ENCODE data around the gene ARHGEF12. TPM values are rescaled to one million over a fixed set of nuclear protein-coding genes. Genes with fewer than 3 reads are reported as not detected.

ARHGEF12 gene
- total and polyA plus RNA-seq, 7 experiments from 2014 or later = 0.38 to 13.1 (median 2.7) TPM

DNA sequence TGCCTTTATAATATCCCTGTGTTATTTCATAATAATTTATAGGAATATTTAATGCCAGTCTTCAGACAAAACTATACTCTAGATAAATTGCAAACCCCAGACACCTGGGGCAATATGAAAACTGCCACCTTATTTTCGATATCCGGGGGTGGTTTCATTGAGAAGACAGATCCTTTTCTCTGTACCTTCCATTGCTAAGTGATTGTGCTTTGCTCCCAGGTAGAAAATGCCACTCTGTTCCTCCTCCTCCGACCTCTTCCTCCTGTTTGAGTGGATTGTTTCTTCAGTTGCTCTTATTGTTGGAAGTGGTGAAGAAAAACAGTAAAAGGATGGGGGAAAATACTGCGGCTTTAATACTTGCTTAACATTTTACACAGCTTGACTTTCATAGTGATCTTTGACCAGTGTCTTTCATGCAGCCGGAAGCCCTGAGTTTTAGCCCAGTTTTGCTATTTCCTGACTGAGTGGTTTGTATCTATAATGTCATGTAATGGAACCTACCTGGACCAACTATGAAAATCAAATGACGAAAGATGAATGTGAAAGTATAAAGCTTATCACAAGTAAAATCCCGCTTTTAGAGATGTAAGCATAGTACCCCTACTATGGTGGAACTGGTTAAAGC is 169.7 kb downstream of the ARHGEF12 start:
- H3K4me1 Mint-ChIP-seq = peaks cover 0 to 7% (median 2%) of the 10 kb centered on the region in 7 donors
- no peak for ATAC-seq
- no peak overlapping the region for H3K27ac Mint-ChIP-seq
- POLR2A ChIA-PET = no interaction called here
- no peaks in the 10 kb centered on the region for H3K9me3 ChIP-seq (ENCODE audit: control insufficient read depth in 2 of 3, low read length in 3 of 3)
- intact Hi-C loops (cut with micrococcal nuclease) = no loop called here
- no peak overlapping the region for H3K4me3 ChIP-seq (ENCODE audit: low read length)
- DNase-seq = no peak
- peaks cover 0 to 12% of the 10 kb centered on the region in 2 donors for H3K27me3 ChIP-seq (ENCODE audit: control insufficient read depth in 2 of 2, insufficient read depth in 2 of 2, low read length in 2 of 2)
- H3K36me3 ChIP-seq (ENCODE audit: control insufficient read depth in 2 of 3, insufficient read depth in 3 of 3, low read length in 3 of 3) = no peaks in the 10 kb centered on the region
- CTCF ChIA-PET = no interaction called here
- no peak overlapping the region for H3K27ac ChIP-seq (ENCODE audit: low read depth, low read length)
- H3K36me3 Mint-ChIP-seq = no peaks in the 10 kb centered on the region
- peaks cover 66 to 90% (median 81%) of the 10 kb centered on the region in 5 donors for H3K27me3 Mint-ChIP-seq
- H3K9me3 Mint-ChIP-seq = peaks cover 0 to 3% (median 0%) of the 10 kb centered on the region in 11 donors
- H3K4me3 Mint-ChIP-seq = no peak overlapping the region
- no peaks in the 10 kb centered on the region for H3K4me1 ChIP-seq (ENCODE audit: control insufficient read depth in 2 of 2, insufficient read depth in 2 of 2, low read length in 2 of 2)

DNA sequence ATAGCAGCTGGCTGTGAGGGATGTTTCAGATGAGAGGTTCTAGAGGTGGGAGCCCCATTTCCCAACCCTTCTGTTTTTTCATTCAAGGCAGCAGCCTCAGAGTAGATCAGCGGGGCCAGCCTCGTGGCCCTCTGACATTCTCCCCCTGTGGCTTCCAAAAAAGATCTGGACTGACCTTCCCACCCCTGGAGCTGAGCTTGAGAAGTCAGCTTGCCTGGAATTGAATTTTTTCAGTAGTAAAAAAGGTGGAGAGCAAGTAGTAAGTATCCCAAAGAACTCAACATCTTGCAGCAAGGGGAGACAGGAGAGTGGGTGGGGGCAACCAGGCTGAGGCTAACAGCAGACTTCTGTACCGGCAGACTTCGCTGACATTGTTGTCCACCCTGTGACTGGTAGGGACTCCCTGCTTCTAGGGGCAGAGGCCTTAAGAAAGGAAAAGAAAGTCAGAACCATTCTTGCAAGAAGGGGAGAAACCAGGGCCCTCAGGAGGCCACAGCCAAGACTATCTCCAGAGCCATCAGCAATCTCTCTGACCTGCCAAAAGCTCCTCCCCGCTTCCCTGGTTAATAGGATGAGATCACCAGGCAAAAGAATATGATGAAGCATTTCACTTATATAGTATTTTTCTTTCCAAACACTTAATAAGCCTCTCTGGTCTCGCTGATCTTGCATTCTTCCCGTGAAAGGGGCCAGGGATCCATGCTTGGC is 173.3 kb downstream of the ARHGEF12 start:
- Histone ChIP-seq H3K4me3 (ENCODE audit: low read length) (no peak overlapping the region), H3K4me1 (ENCODE audit: control insufficient read depth in 2 of 2, insufficient read depth in 2 of 2, low read length in 2 of 2) (no peaks in the 10 kb centered on the region), H3K9me3 (ENCODE audit: control insufficient read depth in 2 of 3, low read length in 3 of 3) (no peaks in the 10 kb centered on the region), H3K36me3 (ENCODE audit: control insufficient read depth in 2 of 3, insufficient read depth in 3 of 3, low read length in 3 of 3) (no peaks in the 10 kb centered on the region), H3K27ac (ENCODE audit: low read depth, low read length) (no peak overlapping the region), H3K27me3 (ENCODE audit: control insufficient read depth in 2 of 2, insufficient read depth in 2 of 2, low read length in 2 of 2) (peaks cover 0 to 12% of the 10 kb centered on the region in 2 donors)
- ChIA-PET CTCF (no interaction called here), POLR2A (no interaction called here)
- Mint-ChIP-seq H3K27ac (no peak overlapping the region), H3K4me1 (peaks cover 0 to 8% (median 3%) of the 10 kb centered on the region in 7 donors), H3K9me3 (peaks cover 0 to 3% (median 0%) of the 10 kb centered on the region in 11 donors), H3K4me3 (peak overlapping the region in 1 of 10 donors; percentile 44), H3K36me3 (no peaks in the 10 kb centered on the region), H3K27me3 (peaks cover 65 to 81% (median 79%) of the 10 kb centered on the region in 5 donors)
- ATAC-seq = no peak
- DNase-seq = no peak
- intact Hi-C loops (cut with micrococcal nuclease) = loop anchor here (2.0 to 5.0 kb wide), 3 partner anchors 172 to 1998 kb away; partner anchors contain the start of gene ARHGEF12 (in 1 of the 2)

DNA sequence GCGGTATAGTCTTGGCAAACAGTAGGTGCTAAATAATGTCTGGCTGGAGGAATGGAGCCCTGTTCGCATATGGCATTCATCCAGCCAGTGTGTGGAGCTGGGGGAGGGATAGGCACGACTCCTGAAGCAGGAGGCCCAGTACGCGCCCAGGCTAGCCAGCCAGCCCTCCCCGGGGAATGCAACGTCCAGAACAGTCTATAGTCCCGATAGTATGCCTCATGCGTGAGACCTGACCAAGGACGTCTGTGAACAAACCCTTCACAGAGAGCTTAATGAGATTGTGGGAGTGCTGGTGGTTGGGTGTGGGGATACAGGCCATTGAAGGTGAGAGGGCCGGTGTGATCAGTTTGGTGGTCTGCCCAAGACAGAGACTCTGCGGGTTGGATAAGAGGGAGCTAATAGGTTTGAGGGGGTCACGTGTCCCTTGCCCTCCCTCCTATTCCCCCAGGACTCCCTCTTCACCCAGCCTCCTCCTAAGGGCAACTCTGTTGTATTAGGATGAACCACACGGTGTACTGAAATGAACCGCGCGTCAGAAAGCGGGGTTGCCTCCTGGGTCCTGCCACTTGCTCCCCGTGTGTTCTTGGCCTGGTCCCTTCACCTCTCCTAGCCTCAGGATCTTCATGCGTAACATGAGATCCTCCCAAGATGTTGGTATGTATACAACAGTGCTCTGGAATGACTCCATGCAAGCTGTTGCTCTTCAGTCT is 174.3 kb downstream of the ARHGEF12 start:
- ATAC-seq = no peak
- H3K9me3 ChIP-seq (ENCODE audit: control insufficient read depth in 2 of 3, low read length in 3 of 3) = no peaks in the 10 kb centered on the region
- Mint-ChIP-seq H3K4me3 (peak overlapping the region in 9 of 10 donors; percentile 21 to 68 (median 55)), H3K9me3 (peaks cover 0 to 3% (median 0%) of the 10 kb centered on the region in 11 donors), H3K27ac (no peak overlapping the region), H3K4me1 (peaks cover 0 to 8% (median 3%) of the 10 kb centered on the region in 7 donors), H3K36me3 (no peaks in the 10 kb centered on the region), H3K27me3 (peaks cover 67 to 84% (median 80%) of the 10 kb centered on the region in 5 donors)
- no peak overlapping the region for H3K27ac ChIP-seq (ENCODE audit: low read depth, low read length)
- CTCF ChIA-PET = interaction anchor here (0.7 to 1.0 kb wide), 3 partner anchors 15 to 145 kb away, joined by 3 to 4 read pairs (median 3); no protein-coding TSS in a partner anchor
- peak in 1 of 9 donors; percentile 1 for DNase-seq
- H3K27me3 ChIP-seq (ENCODE audit: control insufficient read depth in 2 of 2, insufficient read depth in 2 of 2, low read length in 2 of 2) = peaks cover 0 to 12% of the 10 kb centered on the region in 2 donors
- POLR2A ChIA-PET = no interaction called here
- no peak overlapping the region for H3K4me3 ChIP-seq (ENCODE audit: low read length)
- no peaks in the 10 kb centered on the region for H3K4me1 ChIP-seq (ENCODE audit: control insufficient read depth in 2 of 2, insufficient read depth in 2 of 2, low read length in 2 of 2)
- H3K36me3 ChIP-seq (ENCODE audit: control insufficient read depth in 2 of 3, insufficient read depth in 3 of 3, low read length in 3 of 3) = no peaks in the 10 kb centered on the region
- intact Hi-C loops (cut with micrococcal nuclease) = loop anchor here (1.0 to 5.0 kb wide), 7 partner anchors 173 to 1997 kb away; partner anchors contain the start of gene ARHGEF12 (in 1 of the 2)

GRCh38 chr11:120511116-120511819 is 175.1 kb downstream of the ARHGEF12 start, which contains the start of gene GRIK4:
Gene GRIK4 (plus strand): TSS chr11:120511748. CDS start chr11:120660319, 148,571 bp downstream.
- peak within 1 kb of the TSS in 9 of 10 donors; percentile 39 to 68 (median 64) for H3K4me3 Mint-ChIP-seq
- peak; percentile 88 for ATAC-seq
- H3K27ac ChIP-seq (ENCODE audit: low read depth, low read length) = no peak within 1 kb of the TSS
- no peaks in the 10 kb centered on the region for H3K36me3 ChIP-seq (ENCODE audit: control insufficient read depth in 2 of 3, insufficient read depth in 3 of 3, low read length in 3 of 3)
- peaks cover 0 to 9% (median 3%) of the 10 kb centered on the region in 7 donors for H3K4me1 Mint-ChIP-seq
- DNase-seq = peak; percentile 36 to 84 (median 59)
- H3K9me3 ChIP-seq (ENCODE audit: control insufficient read depth in 2 of 3, low read length in 3 of 3) = no peaks in the 10 kb centered on the region
- peaks cover 0 to 7% of the 10 kb centered on the region in 2 donors for H3K27me3 ChIP-seq (ENCODE audit: control insufficient read depth in 2 of 2, insufficient read depth in 2 of 2, low read length in 2 of 2)
- POLR2A ChIA-PET = no interaction called here
- intact Hi-C loops (cut with micrococcal nuclease) = loop anchor here (1.0 to 5.0 kb wide), 7 partner anchors 174 to 1996 kb away; partner anchors contain the start of gene ARHGEF12 (in 1 of the 2)
- CTCF ChIA-PET = interaction anchor here (0.7 to 1.0 kb wide), 3 partner anchors 16 to 144 kb away, joined by 3 to 4 read pairs (median 3); no protein-coding TSS in a partner anchor
- H3K4me1 ChIP-seq (ENCODE audit: control insufficient read depth in 2 of 2, insufficient read depth in 2 of 2, low read length in 2 of 2) = no peaks in the 10 kb centered on the region
- peaks cover 0 to 3% (median 0%) of the 10 kb centered on the region in 11 donors for H3K9me3 Mint-ChIP-seq
- no peaks in the 10 kb centered on the region for H3K36me3 Mint-ChIP-seq
- H3K27me3 Mint-ChIP-seq = peaks cover 69 to 85% (median 80%) of the 10 kb centered on the region in 5 donors
- no peak within 1 kb of the TSS for H3K4me3 ChIP-seq (ENCODE audit: low read length)
- no peak within 1 kb of the TSS for H3K27ac Mint-ChIP-seq

DNA sequence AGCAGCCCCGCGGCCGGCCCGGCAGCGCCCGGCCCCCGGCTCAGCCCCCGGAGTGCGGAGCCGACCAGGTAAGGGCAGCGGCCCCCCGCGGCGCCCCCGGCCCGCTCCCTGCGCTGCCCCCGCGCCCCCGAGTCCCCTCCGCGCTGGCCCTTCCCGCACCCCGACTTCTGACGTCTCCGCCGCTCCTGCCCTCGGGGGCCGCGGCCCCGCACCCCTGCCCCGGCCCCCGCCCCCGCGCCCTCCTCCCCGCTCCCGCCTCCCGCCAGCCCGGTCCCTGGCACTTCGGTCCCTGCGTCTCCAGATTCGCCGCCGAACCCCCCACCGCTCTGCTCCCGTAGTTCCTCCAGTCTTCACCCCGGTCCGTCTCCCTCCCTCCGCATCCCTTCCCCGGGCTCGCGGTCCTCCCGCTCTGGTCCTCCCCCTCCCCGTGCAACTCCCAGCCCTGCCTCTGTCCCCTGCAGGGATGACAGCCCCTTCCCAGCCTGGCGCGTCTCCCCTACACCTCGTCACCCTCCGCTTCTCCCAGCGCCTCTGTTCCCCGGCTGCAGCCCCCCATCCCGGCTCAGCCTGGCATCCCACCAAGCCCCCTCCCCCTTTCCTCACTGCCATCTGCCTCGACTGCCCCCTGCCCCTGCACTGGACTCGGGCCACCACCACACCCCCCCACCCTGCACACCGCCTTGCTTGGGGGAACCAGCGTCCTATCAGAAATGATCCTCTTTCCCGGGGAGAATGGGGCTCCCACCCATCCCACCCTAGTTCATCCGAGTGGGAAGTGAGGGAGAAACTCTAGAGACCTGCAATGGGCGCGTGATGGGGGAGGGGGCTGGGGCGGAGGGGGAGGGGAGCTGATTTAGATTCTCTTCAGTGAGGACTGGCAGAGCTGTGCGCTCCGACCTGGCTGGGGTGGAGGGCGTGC is 175.9 kb downstream of the ARHGEF12 start:
- DNase-seq (no peak), ATAC-seq (no peak)
- Histone ChIP-seq H3K36me3 (ENCODE audit: control insufficient read depth in 2 of 3, insufficient read depth in 3 of 3, low read length in 3 of 3) (no peaks in the 10 kb centered on the region), H3K9me3 (ENCODE audit: control insufficient read depth in 2 of 3, low read length in 3 of 3) (no peaks in the 10 kb centered on the region), H3K27ac (ENCODE audit: low read depth, low read length) (no peak overlapping the region), H3K4me3 (ENCODE audit: low read length) (no peak overlapping the region), H3K27me3 (ENCODE audit: control insufficient read depth in 2 of 2, insufficient read depth in 2 of 2, low read length in 2 of 2) (peaks cover 0 to 7% of the 10 kb centered on the region in 2 donors), H3K4me1 (ENCODE audit: control insufficient read depth in 2 of 2, insufficient read depth in 2 of 2, low read length in 2 of 2) (no peaks in the 10 kb centered on the region)
- no peak overlapping the region for H3K27ac Mint-ChIP-seq
- POLR2A ChIA-PET = no interaction called here
- peaks cover 0 to 12% (median 3%) of the 10 kb centered on the region in 7 donors for H3K4me1 Mint-ChIP-seq
- peaks cover 66 to 82% (median 76%) of the 10 kb centered on the region in 5 donors for H3K27me3 Mint-ChIP-seq
- H3K4me3 Mint-ChIP-seq = peak overlapping the region in 7 of 10 donors; percentile 30 to 65 (median 59)
- intact Hi-C loops (cut with micrococcal nuclease) = loop anchor here (1.0 to 5.0 kb wide), 7 partner anchors 173 to 1995 kb away; partner anchors contain the start of gene ARHGEF12 (in 1 of the 2)
- peaks cover 0 to 4% (median 0%) of the 10 kb centered on the region in 11 donors for H3K9me3 Mint-ChIP-seq
- H3K36me3 Mint-ChIP-seq = no peaks in the 10 kb centered on the region
- CTCF ChIA-PET = no interaction called here

Measured in naive thymus-derived CD4-positive, alpha-beta T cell (primary cell).